GM18511 (cell line): ENCODE results near the gene ACSL5.
"Not testable (repeated sequence)": the region's sequence is repeated elsewhere in the genome, so short reads cannot be mapped to it uniquely, and the experiment has no call there.

Experiments used
- ATAC-seq: cut with Tn5 transposase; IDR thresholded peaks from one replicate; pipeline ENCODE4 v1.9.1; 2021; ENCODE audit warnings: mild to moderate bottlenecking, moderate library complexity; ENCODE audit not compliant: unreplicated experiment

ACSL5 gene

GRCh38 chr10:112372182-112372810 lies 1.6 kb upstream of the ACSL5 start:
- not testable (repeated sequence) for ATAC-seq

GRCh38 chr10:112374724-112375541 lies 1.0 kb downstream of the ACSL5 start:
- ATAC-seq: peak; percentile 48

- ATAC-seq: peak; percentile 82
These were observed 1.9 kb downstream of the ACSL5 start for GRCh38 chr10:112375721-112376395.

- peak; percentile 38 for ATAC-seq
These were observed 2.5 kb downstream of the ACSL5 start for GRCh38 chr10:112376396-112376790.

- ATAC-seq: not testable (repeated sequence)
These were observed 3.2 kb downstream of the ACSL5 start for GRCh38 chr10:112377116-112377515.

GRCh38 chr10:112379635-112380296 lies 5.8 kb downstream of the ACSL5 start:
- no peak for ATAC-seq

GRCh38 chr10:112382515-112383235 lies 8.8 kb downstream of the ACSL5 start:
- ATAC-seq: no peak

GRCh38 chr10:112383325-112383724 lies 9.4 kb downstream of the ACSL5 start:
- ATAC-seq: peak; percentile 63

- ATAC-seq: no peak
These were observed 10.2 kb downstream of the ACSL5 start for GRCh38 chr10:112384141-112384540.

- no peak for ATAC-seq
These were observed 11.3 kb downstream of the ACSL5 start for GRCh38 chr10:112385201-112385600.

- not testable (repeated sequence) for ATAC-seq
These were observed 14.1 kb downstream of the ACSL5 start for GRCh38 chr10:112388056-112388455.

- no peak for ATAC-seq
These were observed 14.6 kb downstream of the ACSL5 start for GRCh38 chr10:112388548-112388947.

- ATAC-seq: peak; percentile 76
These were observed 15.4 kb downstream of the ACSL5 start for GRCh38 chr10:112389271-112389822.

GRCh38 chr10:112390125-112390703 lies 16.3 kb downstream of the ACSL5 start:
- ATAC-seq: peak; percentile 43

- no peak for ATAC-seq
These were observed 19.4 kb downstream of the ACSL5 start for GRCh38 chr10:112393341-112393740.

- ATAC-seq: no peak
These were observed 19.9 kb downstream of the ACSL5 start for GRCh38 chr10:112393827-112394226.

- peak; percentile 45 for ATAC-seq
These were observed 20.6 kb downstream of the ACSL5 start for GRCh38 chr10:112394475-112394875.

- no peak for ATAC-seq
These were observed 22.1 kb downstream of the ACSL5 start for GRCh38 chr10:112395809-112396530.

- no peak for ATAC-seq
These were observed 23.7 kb downstream of the ACSL5 start for GRCh38 chr10:112397592-112397991.
